COLO829 (cell line): ENCODE measurements around the gene ADAM19.

ENCODE experiments used
- DNase-seq: peaks from one replicate; pipeline ENCODE4 v3.0.0; 2012; ENCODE audit warnings: low spot score

Gene ADAM19

DNA sequence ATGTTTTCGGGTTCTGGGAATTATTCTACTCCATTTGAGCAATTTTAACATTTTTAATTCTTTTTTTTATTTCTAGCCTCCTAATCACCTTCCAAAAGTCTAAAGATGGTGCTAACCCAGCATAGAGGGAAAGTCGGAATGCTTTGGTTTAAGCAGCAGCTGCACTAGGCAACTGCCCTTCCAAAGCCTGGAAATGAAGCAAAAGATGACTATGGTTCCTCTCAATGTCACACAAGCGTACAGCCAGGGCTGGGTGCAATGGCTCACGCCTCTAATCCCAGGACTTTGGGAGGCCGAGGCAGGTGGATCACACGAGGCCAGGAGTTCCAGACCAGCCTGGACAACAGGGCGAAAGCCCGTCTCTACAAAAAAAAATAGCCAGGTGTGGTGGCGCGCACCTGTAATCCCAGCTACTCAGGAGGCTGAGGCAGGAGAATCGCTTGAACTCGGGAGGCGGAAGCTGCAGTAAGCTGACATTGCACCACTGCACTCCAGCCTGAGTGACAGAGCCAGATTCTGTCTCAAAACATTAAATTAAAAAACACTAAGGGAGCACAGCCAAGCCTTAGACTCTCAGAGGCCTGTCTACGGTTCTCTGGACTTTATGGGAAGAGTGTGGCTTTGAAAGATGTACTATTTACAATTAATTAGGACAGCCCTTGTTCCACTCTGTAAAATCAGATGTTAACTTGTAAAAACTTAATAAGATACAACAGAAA, 33.1 kb downstream of the ADAM19 start:
- DNase-seq, result no peak

- DNase-seq, result no peak
These were observed 34.0 kb downstream of the ADAM19 start for GRCh38 chr5:157541447-157542118.

GRCh38 chr5:157540707-157541446, 34.7 kb downstream of the ADAM19 start:
- DNase-seq, result no peak

- DNase-seq, result no peak
These were observed 35.5 kb downstream of the ADAM19 start for GRCh38 chr5:157540124-157540523.

DNA sequence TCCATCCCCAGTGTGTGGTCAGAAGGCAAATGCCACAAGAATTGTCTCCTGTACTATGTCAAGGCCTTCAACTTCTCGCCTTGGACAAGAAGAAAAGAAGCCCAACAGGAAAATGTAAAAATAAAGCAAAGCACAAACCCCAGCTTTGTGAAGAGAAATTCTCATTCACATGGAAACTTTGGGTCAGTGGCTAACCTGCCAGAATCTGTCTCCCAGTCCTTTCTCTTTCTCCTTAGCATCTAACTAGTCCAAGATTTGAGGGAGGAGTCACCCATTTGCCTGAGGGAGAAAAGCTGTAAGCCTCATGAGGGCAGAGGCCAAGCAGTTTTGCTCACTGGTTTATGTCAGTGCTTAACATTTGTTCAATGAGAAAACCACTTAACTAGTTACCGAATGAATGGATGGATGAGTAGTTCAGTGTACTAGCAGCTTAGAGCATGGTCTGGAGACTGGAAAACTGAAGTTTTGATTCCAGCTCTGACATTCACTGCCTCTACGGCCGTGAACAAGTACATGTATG, 36.0 kb downstream of the ADAM19 start:
- no peak for DNase-seq

GRCh38 chr5:157538311-157538710, 37.3 kb downstream of the ADAM19 start:
- DNase-seq, result no peak

DNA sequence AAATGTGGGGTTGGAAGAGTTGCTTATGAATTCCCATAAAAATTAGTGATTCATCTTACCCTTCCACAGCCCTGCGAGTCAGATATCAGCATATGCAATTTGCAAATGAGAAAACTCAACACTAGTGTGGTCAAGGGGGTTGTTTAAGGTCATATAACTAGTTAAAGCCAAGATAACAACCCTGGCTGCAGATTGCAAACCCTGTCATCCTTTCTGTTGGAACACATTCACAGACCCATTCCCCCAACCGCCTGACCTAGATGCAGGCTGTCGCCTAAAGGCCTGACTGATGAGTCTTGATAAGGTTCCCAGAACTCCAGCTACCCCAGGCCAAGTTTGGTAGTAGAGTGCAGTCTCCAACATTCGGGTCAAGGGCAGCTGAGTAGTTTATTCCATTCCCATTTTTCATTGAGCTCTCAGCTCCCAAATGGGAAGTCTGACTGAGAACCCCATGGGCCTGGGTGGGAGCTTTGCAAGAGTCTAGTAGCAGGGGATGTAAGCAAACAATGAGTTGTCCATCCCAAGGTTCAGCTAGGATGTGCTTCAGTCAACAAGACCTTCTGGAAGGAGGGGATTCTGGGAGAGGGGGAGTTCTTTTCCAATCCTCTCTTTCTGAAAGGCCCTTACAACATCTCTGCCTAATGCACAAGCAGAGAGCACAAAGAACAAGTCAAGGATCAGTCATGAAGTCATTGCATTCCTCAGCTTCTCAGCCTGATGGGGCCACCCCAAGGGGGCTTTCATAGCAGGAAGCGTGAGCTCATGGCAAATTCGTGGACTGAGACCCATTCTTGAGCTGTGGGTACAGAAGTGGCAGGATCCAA, 40.3 kb downstream of the ADAM19 start:
- DNase-seq, result no peak

- DNase-seq, result peak; percentile 18
These were observed 42.5 kb downstream of the ADAM19 start for GRCh38 chr5:157533011-157533481.

- no peak for DNase-seq
These were observed 43.6 kb downstream of the ADAM19 start for GRCh38 chr5:157532022-157532421.

DNA sequence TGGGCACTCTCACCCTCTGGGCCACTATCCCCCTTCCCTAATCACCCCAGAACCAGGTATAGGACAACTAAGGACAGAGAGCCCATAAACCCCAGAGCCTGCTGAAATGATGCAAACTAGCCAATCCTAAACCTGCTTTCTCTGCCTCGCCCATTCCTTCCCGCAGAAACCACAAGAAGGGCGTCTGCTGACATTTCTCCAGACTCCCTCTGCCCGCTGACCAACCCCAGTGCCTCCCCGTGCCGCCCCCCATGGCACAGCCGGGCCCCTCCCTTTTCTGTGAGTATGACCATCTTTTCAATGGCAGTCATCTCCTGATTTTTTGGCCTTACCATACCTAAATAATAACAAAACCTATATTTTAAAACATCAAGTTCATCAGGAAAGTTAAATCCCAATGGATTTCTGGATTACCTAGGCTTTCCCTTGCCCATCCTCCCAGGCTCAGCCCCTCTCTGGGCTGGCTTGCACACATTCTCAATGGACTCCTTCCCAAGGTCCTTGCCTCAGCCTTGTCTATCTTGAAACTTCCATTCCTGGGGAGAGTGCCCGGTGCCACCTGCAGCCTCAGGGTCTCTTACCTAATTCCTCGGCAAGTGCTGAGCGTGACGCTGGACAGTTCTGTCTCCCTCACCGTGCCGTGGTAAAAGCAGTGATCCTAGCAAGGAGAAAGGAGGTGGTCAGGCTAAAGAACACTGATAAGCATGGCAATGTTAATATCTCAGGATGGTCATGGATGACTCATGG, 45.2 kb downstream of the ADAM19 start:
- no peak for DNase-seq

- no peak for DNase-seq
These were observed 46.6 kb downstream of the ADAM19 start for GRCh38 chr5:157529002-157529401.

- DNase-seq, result no peak
These were observed 47.4 kb downstream of the ADAM19 start for GRCh38 chr5:157528036-157528632.

GRCh38 chr5:157524887-157525286, 50.7 kb downstream of the ADAM19 start:
- no peak for DNase-seq

DNA sequence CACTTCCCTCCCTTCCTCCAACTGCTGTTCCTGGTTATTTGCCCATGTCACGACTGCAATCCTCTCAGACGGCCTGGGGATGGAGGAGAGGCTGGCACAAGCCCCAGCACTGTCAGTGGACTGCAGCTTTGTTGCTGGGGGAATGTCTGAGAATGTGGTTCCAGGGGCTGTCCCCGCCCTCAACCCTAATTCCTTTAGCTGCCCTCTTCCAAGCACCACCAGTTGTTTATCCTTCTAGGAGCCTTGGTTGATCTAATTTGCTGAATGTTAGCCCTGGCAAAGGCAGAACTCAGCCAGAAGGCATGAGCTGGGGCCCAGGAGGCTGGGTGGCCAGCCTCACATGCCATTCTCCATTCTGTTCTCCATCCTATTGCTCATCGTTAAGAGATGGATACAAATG, 51.6 kb downstream of the ADAM19 start:
- no peak for DNase-seq

GRCh38 chr5:157521704-157522029, 53.9 kb downstream of the ADAM19 start:
- no peak for DNase-seq

- DNase-seq, result no peak
These were observed 54.5 kb downstream of the ADAM19 start for GRCh38 chr5:157520911-157521703.

DNA sequence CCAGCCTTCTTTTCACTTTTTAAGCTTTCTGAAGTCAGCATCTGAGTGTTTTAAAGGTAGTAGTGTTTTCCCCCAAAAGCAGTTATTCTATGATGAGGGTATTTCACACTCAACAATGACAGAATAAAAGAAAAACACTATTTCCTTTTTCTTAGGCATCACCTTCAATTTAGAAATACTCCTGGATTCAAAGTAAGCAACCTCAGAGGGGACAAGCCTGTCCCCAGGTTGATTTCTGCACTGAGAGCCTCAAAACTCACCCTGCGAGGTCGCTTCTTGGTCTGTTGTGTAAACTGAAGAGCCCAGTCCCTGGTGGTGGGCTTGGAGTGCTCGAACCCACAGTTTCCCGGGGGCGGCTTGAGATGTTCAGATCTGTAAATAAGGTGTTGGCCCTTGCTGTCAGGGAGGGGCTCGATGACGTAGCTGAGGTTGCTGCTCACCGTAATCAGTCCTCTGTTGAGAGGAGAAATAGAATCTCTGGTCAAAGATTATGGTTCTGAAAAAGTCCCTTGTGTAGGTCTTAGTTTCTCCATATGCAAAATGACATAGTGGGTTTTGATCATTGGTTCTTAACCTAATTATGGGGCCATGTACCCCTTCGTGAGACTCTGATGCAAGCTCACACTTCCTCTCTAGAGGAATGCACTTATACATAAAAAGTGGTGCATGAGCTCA, 55.9 kb downstream of the ADAM19 start:
- no peak for DNase-seq

- no peak for DNase-seq
These were observed 56.6 kb downstream of the ADAM19 start for GRCh38 chr5:157518963-157519362.

DNA sequence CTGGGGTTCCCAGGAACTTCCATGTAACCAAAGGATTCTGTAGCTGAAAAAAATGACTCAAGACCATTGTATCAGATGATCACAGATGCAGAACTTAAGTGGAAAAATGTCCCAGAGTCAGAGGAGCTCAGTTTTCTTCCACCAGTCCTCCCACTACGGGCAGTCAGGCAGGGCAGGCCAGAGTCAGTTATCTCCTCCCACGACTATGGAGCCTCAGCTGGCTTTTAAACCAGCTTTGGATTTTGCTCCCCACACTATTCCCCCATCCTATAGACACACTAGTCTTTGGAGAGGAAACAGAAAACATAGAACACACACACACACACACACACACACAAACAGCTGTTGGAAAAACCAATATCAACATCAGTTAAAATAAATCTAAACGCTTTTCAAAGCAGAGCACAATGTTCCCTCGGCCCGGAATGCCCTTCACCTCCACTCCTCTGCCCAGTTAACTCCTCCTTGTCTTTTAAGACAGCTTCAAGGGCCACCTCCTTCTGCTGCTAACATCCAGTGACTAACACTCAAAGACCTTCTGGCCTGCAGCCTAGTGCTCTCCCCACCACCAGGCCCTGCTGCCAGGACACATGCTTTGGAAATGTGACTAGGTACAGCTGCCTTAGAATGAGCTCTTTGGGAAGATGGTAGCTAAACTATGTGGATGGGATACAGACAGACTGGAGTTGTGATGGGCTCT, 58.8 kb downstream of the ADAM19 start:
- no peak for DNase-seq
